ENCODE measurements around the gene SPTBN1.

Gene SPTBN1

DNA sequence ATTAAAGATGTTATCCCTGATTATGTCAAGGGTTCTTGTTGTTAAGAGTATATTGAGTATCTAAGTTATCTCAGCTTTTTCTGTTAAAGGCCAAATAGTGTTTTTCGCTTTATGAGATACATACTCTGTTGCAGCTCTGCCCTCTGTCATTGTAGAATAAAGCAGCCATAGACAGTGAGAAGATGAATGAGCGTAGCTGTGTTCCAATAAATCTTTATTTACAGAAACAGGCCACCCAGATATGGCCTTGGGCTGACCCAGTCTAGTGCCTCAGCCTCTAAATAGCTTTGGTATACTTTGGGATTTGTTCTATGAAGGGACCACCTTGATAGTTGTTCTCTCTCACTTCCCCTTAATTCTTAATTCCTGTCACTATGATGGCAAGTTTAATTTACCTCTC, 194.5 kb downstream of the SPTBN1 start:
- Histone ChIP-seq H3K79me2 (ENCODE audit: control insufficient read depth, insufficient read depth, low read length, unreplicated experiment) (no peaks in the 10 kb centered on the region), H3K36me3 (ENCODE audit: insufficient read depth, low read length) (peaks cover 78% of the 10 kb centered on the region), H3K27ac (ENCODE audit: low read depth, low read length) (no peak overlapping the region), H2AFZ (ENCODE audit: low read length, unreplicated experiment) (no peak overlapping the region), H3K27me3 (ENCODE audit: insufficient read depth, low read length) (no peaks in the 10 kb centered on the region), H3K4me1 (ENCODE audit: control insufficient read depth, insufficient read depth, low read length, unreplicated experiment) (peaks cover 6% of the 10 kb centered on the region), H3K4me3 (ENCODE audit: low read depth, low read length) (no peak overlapping the region)

- no peak overlapping the region for H3K27ac ChIP-seq (ENCODE audit: low read depth, low read length)
- H3K4me3 ChIP-seq (ENCODE audit: low read depth, low read length): no peak overlapping the region
- H3K79me2 ChIP-seq (ENCODE audit: control insufficient read depth, insufficient read depth, low read length, unreplicated experiment): no peaks in the 10 kb centered on the region
- H3K27me3 ChIP-seq (ENCODE audit: insufficient read depth, low read length): no peaks in the 10 kb centered on the region
- no peak overlapping the region for H2AFZ ChIP-seq (ENCODE audit: low read length, unreplicated experiment)
- peaks cover 6% of the 10 kb centered on the region for H3K4me1 ChIP-seq (ENCODE audit: control insufficient read depth, insufficient read depth, low read length, unreplicated experiment)
- H3K36me3 ChIP-seq (ENCODE audit: insufficient read depth, low read length): peaks cover 77% of the 10 kb centered on the region
Observed at GRCh38 chr2:54651291-54651690, 195.2 kb downstream of the SPTBN1 start.

GRCh38 chr2:54652540-54652939, 196.4 kb downstream of the SPTBN1 start:
- Histone ChIP-seq H3K27ac (ENCODE audit: low read depth, low read length) (no peak overlapping the region), H3K27me3 (ENCODE audit: insufficient read depth, low read length) (no peaks in the 10 kb centered on the region), H3K4me3 (ENCODE audit: low read depth, low read length) (no peak overlapping the region), H3K4me1 (ENCODE audit: control insufficient read depth, insufficient read depth, low read length, unreplicated experiment) (peaks cover 6% of the 10 kb centered on the region), H2AFZ (ENCODE audit: low read length, unreplicated experiment) (no peak overlapping the region), H3K79me2 (ENCODE audit: control insufficient read depth, insufficient read depth, low read length, unreplicated experiment) (no peaks in the 10 kb centered on the region), H3K36me3 (ENCODE audit: insufficient read depth, low read length) (peaks cover 69% of the 10 kb centered on the region)

DNA sequence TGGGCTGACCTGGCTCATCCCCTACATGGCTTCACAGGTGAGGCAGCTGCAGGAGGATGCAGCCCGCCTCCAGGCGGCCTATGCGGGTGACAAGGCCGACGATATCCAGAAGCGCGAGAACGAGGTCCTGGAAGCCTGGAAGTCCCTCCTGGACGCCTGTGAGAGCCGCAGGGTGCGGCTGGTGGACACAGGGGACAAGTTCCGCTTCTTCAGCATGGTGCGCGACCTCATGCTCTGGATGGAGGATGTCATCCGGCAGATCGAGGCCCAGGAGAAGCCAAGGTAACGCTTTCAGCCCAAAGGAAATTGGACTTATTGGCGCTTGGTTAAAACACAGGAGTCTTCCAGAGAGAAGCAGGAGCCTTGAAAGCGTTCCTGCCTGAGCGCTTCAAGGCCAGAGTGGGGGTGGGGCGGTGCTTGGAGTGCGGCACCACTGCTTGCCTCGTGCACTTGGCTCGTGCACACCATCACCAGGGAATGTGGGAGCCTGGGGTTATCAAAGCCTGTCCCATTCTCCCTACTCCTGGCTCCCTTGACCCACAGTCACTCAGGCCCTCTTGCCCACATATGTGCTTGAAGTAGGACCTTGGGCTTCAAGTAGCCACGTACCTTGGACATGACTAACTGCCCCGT, 197.6 kb downstream of the SPTBN1 start:
- Histone ChIP-seq H3K27me3 (ENCODE audit: insufficient read depth, low read length) (no peaks in the 10 kb centered on the region), H3K27ac (ENCODE audit: low read depth, low read length) (no peak overlapping the region), H3K79me2 (ENCODE audit: control insufficient read depth, insufficient read depth, low read length, unreplicated experiment) (no peaks in the 10 kb centered on the region), H3K4me3 (ENCODE audit: low read depth, low read length) (no peak overlapping the region), H2AFZ (ENCODE audit: low read length, unreplicated experiment) (no peak overlapping the region), H3K4me1 (ENCODE audit: control insufficient read depth, insufficient read depth, low read length, unreplicated experiment) (peaks cover 13% of the 10 kb centered on the region), H3K36me3 (ENCODE audit: insufficient read depth, low read length) (peaks cover 61% of the 10 kb centered on the region)

- Histone ChIP-seq H2AFZ (ENCODE audit: low read length, unreplicated experiment) (no peak overlapping the region), H3K79me2 (ENCODE audit: control insufficient read depth, insufficient read depth, low read length, unreplicated experiment) (no peaks in the 10 kb centered on the region), H3K27ac (ENCODE audit: low read depth, low read length) (no peak overlapping the region), H3K36me3 (ENCODE audit: insufficient read depth, low read length) (peaks cover 62% of the 10 kb centered on the region), H3K4me1 (ENCODE audit: control insufficient read depth, insufficient read depth, low read length, unreplicated experiment) (peaks cover 16% of the 10 kb centered on the region), H3K4me3 (ENCODE audit: low read depth, low read length) (no peak overlapping the region), H3K27me3 (ENCODE audit: insufficient read depth, low read length) (no peaks in the 10 kb centered on the region)
Observed at GRCh38 chr2:54655046-54655809, 199.1 kb downstream of the SPTBN1 start.

DNA sequence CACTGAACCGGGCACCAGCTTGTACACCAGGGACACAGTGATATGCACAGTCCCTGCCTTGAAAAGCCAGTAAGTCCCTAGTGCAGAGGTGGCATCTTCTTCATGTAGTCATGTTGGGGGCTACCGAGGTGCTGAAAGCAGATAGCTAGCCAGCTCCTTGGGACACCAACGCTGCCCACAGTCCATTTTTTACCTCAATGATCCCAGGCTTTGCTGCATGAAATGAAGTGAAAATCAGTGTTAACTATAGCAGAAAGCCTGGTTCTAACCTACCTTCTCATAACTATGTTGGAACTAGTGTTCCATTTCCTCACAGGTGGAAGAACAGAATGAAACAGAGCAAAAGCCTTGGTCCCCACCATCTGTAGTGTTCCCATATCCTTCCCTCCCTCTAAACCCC, 200.7 kb downstream of the SPTBN1 start:
- no peak overlapping the region for H3K4me3 ChIP-seq (ENCODE audit: low read depth, low read length)
- H3K4me1 ChIP-seq (ENCODE audit: control insufficient read depth, insufficient read depth, low read length, unreplicated experiment): peaks cover 16% of the 10 kb centered on the region
- peaks cover 63% of the 10 kb centered on the region for H3K36me3 ChIP-seq (ENCODE audit: insufficient read depth, low read length)
- no peaks in the 10 kb centered on the region for H3K27me3 ChIP-seq (ENCODE audit: insufficient read depth, low read length)
- no peaks in the 10 kb centered on the region for H3K79me2 ChIP-seq (ENCODE audit: control insufficient read depth, insufficient read depth, low read length, unreplicated experiment)
- H3K27ac ChIP-seq (ENCODE audit: low read depth, low read length): no peak overlapping the region
- H2AFZ ChIP-seq (ENCODE audit: low read length, unreplicated experiment): no peak overlapping the region

DNA sequence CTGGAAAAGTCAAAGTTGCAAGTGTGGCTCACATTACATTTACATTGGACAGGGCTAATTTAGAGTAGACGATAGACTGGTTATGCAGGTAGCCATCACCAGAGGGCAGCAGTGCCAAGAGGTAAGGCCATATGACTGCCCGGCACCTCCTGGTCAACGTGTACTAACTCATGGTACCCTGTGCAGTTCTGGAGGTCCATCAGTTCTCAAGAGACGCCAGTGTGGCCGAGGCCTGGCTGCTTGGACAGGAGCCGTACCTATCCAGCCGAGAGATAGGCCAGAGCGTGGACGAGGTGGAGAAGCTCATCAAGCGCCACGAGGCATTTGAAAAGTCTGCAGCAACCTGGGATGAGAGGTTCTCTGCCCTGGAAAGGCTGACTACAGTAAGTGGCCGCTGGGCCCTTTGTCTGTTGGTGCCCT, 201.5 kb downstream of the SPTBN1 start:
- H3K4me3 ChIP-seq (ENCODE audit: low read depth, low read length): no peak overlapping the region
- peaks cover 11% of the 10 kb centered on the region for H3K4me1 ChIP-seq (ENCODE audit: control insufficient read depth, insufficient read depth, low read length, unreplicated experiment)
- no peak overlapping the region for H3K27ac ChIP-seq (ENCODE audit: low read depth, low read length)
- H2AFZ ChIP-seq (ENCODE audit: low read length, unreplicated experiment): no peak overlapping the region
- H3K79me2 ChIP-seq (ENCODE audit: control insufficient read depth, insufficient read depth, low read length, unreplicated experiment): no peaks in the 10 kb centered on the region
- no peaks in the 10 kb centered on the region for H3K27me3 ChIP-seq (ENCODE audit: insufficient read depth, low read length)
- H3K36me3 ChIP-seq (ENCODE audit: insufficient read depth, low read length): peaks cover 55% of the 10 kb centered on the region

DNA sequence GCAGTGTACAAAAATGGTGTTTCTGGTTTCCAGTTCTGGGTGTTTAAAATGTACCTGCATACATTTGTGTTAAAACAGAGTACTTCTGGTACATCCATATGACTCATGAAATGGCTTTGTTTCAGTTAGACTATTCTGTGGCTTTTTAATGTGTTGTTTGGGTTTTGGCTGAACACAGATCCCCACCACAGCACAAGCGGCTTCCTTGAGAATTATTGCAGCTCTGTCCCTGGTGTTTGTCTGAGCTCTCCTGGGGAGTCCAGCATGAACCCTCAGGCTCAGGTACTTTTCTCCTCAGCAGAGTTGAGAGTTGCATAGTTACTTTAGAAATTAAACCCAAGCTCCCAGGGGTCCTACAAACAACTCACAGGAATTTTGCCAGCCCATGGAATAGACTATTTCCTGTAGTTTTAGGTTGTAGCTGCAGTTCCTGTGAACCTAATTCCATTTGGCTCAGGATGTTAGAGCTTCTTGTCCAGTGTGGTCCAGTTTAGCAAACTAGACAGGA, 202.5 kb downstream of the SPTBN1 start:
- no peak overlapping the region for H3K4me3 ChIP-seq (ENCODE audit: low read depth, low read length)
- H2AFZ ChIP-seq (ENCODE audit: low read length, unreplicated experiment): no peak overlapping the region
- peaks cover 10% of the 10 kb centered on the region for H3K4me1 ChIP-seq (ENCODE audit: control insufficient read depth, insufficient read depth, low read length, unreplicated experiment)
- H3K36me3 ChIP-seq (ENCODE audit: insufficient read depth, low read length): peaks cover 46% of the 10 kb centered on the region
- H3K27ac ChIP-seq (ENCODE audit: low read depth, low read length): peak overlapping the region; percentile 18; the same call in 1 of the 2 replicates
- no peaks in the 10 kb centered on the region for H3K27me3 ChIP-seq (ENCODE audit: insufficient read depth, low read length)
- no peaks in the 10 kb centered on the region for H3K79me2 ChIP-seq (ENCODE audit: control insufficient read depth, insufficient read depth, low read length, unreplicated experiment)

- Histone ChIP-seq H3K27ac (ENCODE audit: low read depth, low read length) (no peak overlapping the region), H3K27me3 (ENCODE audit: insufficient read depth, low read length) (no peaks in the 10 kb centered on the region), H3K36me3 (ENCODE audit: insufficient read depth, low read length) (peaks cover 44% of the 10 kb centered on the region), H3K79me2 (ENCODE audit: control insufficient read depth, insufficient read depth, low read length, unreplicated experiment) (no peaks in the 10 kb centered on the region), H3K4me3 (ENCODE audit: low read depth, low read length) (no peak overlapping the region), H2AFZ (ENCODE audit: low read length, unreplicated experiment) (no peak overlapping the region), H3K4me1 (ENCODE audit: control insufficient read depth, insufficient read depth, low read length, unreplicated experiment) (peaks cover 10% of the 10 kb centered on the region)
Observed at GRCh38 chr2:54659527-54659926, 203.4 kb downstream of the SPTBN1 start.

GRCh38 chr2:54660752-54661151, 204.6 kb downstream of the SPTBN1 start:
- no peak overlapping the region for H2AFZ ChIP-seq (ENCODE audit: low read length, unreplicated experiment)

More at GRCh38 chr2:54660752-54661151, 204.6 kb downstream of the SPTBN1 start:
- H3K79me2 ChIP-seq (ENCODE audit: control insufficient read depth, insufficient read depth, low read length, unreplicated experiment): no peaks in the 10 kb centered on the region
- no peaks in the 10 kb centered on the region for H3K27me3 ChIP-seq (ENCODE audit: insufficient read depth, low read length)
- H3K27ac ChIP-seq (ENCODE audit: low read depth, low read length): no peak overlapping the region
- H3K4me3 ChIP-seq (ENCODE audit: low read depth, low read length): no peak overlapping the region
- H3K4me1 ChIP-seq (ENCODE audit: control insufficient read depth, insufficient read depth, low read length, unreplicated experiment): peaks cover 22% of the 10 kb centered on the region
- peaks cover 36% of the 10 kb centered on the region for H3K36me3 ChIP-seq (ENCODE audit: insufficient read depth, low read length)

All from ACC112 (cell line).